Keratinocyte (primary cell): ENCODE measurements around the gene GJD2. TPM values are rescaled to one million over a fixed set of nuclear protein-coding genes. Genes with fewer than 3 reads are reported as not detected.

Experiments
- DNase-seq: peaks from one replicate; pipeline ENCODE4 v3.0.0-alpha.2; 2011; ENCODE audit warnings: low read depth, missing footprints, low spot score
- FAIRE-seq: peaks from 2 replicates; lab custom pipeline; 2011; peaks lifted over from hg19 to GRCh38; lab: Jason Lieb, UNC
- H2AFZ ChIP-seq: 2 replicates; pipeline ENCODE4 v1.6.0; 2012; ENCODE audit warnings: low read length, control low read depth, inconsistent platforms; ENCODE audit not compliant: control insufficient read depth
- H3K27ac ChIP-seq: 2 replicates; pipeline ENCODE4 v1.5.1; 2011; ENCODE audit warnings: low read length; ENCODE audit not compliant: control insufficient read depth, insufficient read depth
- H3K27me3 ChIP-seq: 3 replicates; pipeline ENCODE4 v1.6.0; 2011; ENCODE audit warnings: low read length; ENCODE audit not compliant: control insufficient read depth, insufficient read depth; ENCODE audit errors: extremely low read depth
- H3K36me3 ChIP-seq, 2 experiments: 2 replicates in 1 of 2; 3 replicates in 1 of 2; pipeline ENCODE4 v1.5.1; 2011; ENCODE audit warnings: low read length in 2 of 2, mild to moderate bottlenecking in 1 of 2; ENCODE audit not compliant: control insufficient read depth in 2 of 2, insufficient read depth in 2 of 2; ENCODE audit errors: extremely low read depth in 1 of 2
- H3K4me1 ChIP-seq: 3 replicates; pipeline ENCODE4 v1.5.1; 2011; ENCODE audit warnings: low read length; ENCODE audit not compliant: control insufficient read depth, insufficient read depth; ENCODE audit errors: extremely low read depth
- H3K4me2 ChIP-seq: 3 replicates; pipeline ENCODE4 v1.6.0; 2011; ENCODE audit warnings: low read depth, low read length; ENCODE audit not compliant: control insufficient read depth, insufficient read depth; ENCODE audit errors: extremely low read depth
- H3K4me3 ChIP-seq, 3 experiments: fragments of 200-600 bp in 1 of 3; sonication (generic) in 1 of 3; 2 replicates in 2 of 3; 3 replicates in 1 of 3; pipeline ENCODE4 v1.5.1; 2011 to 2016; ENCODE audit warnings: low read length in 3 of 3, mild to moderate bottlenecking in 3 of 3, control low read depth in 2 of 3, inconsistent platforms in 1 of 3, low read depth in 1 of 3, mixed read lengths in 1 of 3, mixed run types in 1 of 3, moderate library complexity in 1 of 3; ENCODE audit not compliant: control insufficient read depth in 2 of 3, insufficient read depth in 2 of 3; ENCODE audit errors: extremely low read depth in 1 of 3
- H3K79me2 ChIP-seq: 2 replicates; pipeline ENCODE4 v1.6.0; 2012; ENCODE audit warnings: low read length; ENCODE audit not compliant: control insufficient read depth, insufficient read depth
- H3K9ac ChIP-seq: 3 replicates; pipeline ENCODE4 v1.6.0; 2011; ENCODE audit warnings: low read length; ENCODE audit not compliant: control insufficient read depth, insufficient read depth; ENCODE audit errors: extremely low read depth
- H3K9me1 ChIP-seq: 3 replicates; pipeline ENCODE4 v1.6.0; 2011; ENCODE audit warnings: low read length; ENCODE audit not compliant: control insufficient read depth, insufficient read depth; ENCODE audit errors: extremely low read depth
- H3K9me3 ChIP-seq: 2 replicates; pipeline ENCODE4 v1.5.1; 2012; ENCODE audit warnings: low read depth, low read length; ENCODE audit not compliant: control insufficient read depth
- H4K20me1 ChIP-seq: 3 replicates; pipeline ENCODE4 v1.6.0; 2011; ENCODE audit warnings: low read length; ENCODE audit not compliant: control insufficient read depth, insufficient read depth; ENCODE audit errors: extremely low read depth
- EZH2 ChIP-seq: IDR thresholded peaks from one replicate; pipeline ENCODE4 v1.6.1; 2012; ENCODE audit warnings: inconsistent platforms, mild to moderate bottlenecking, low read length, moderate library complexity
- dilution Hi-C: fragments of 300-500 bp; cut with MboI; formaldehyde crosslinking; loops from one replicate; pipeline ENCODE4 v1.7.0; 2020; ENCODE audit warnings: low sequenced_read_pairs; ENCODE audit not compliant: extremely low pct_ligation_motif_present
- polyA plus RNA-seq, 5 experiments: library from polyadenylated mRNA; depleted of rRNA in 3 of 5; stranded (reverse) in 3 of 5; stranded (forward) in 1 of 5; unstranded in 1 of 5; fragments of >200 nt; gene quantifications; 1 replicate in 1 of 5; 2 replicates in 3 of 5; 3 replicates in 1 of 5; pipeline versions ENCODE4 v1.2.1 to v1.2.3, GENCODE V29; 2011 to 2012; ENCODE audit warnings: missing spikeins in 2 of 5, low read depth in 1 of 5, low replicate concordance in 1 of 5
- TF ChIP-seq, protein P1 (sequence below), 3 experiments: IDR thresholded peaks in 1 of 3; conservative IDR thresholded peaks in 1 of 3; optimal IDR thresholded peaks in 1 of 3; 2 replicates in 2 of 3; 3 replicates in 1 of 3; pipeline versions ENCODE3 to v1.5.1; 2011; ENCODE audit warnings: low read length in 3 of 3, mild to moderate bottlenecking in 3 of 3, moderate library complexity in 2 of 3, control low read depth in 1 of 3, inconsistent platforms in 1 of 3; ENCODE audit not compliant: insufficient read depth in 2 of 3; ENCODE audit errors: extremely low read depth in 1 of 3

GJD2 gene
- polyA plus RNA-seq, 1 donor (not counting 4 experiments of a cell fraction or from before 2014, with no cell fraction given) = not detected

DNA sequence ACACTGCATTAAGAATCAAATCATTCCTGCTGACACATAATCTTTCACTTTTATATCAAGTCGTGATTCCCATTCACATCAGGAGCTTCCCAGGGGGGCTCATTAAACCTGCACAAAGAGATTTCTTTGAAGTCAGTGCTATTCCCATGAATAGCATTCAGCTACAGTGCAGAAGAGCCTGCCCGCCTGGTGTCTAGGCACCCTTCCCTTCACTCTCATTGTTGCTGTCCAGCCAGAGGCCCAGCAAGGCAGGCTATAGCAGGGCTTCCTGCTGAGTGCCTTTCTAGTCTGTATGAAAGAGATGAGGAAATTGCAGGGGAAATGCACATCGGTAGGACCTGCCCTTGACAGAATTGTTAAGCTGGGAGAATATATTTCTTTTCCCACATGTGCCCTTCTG lies 4.5 kb upstream of the GJD2 start:
- Histone ChIP-seq H3K9ac (no peak overlapping the region), H3K4me3 (no peak overlapping the region), H3K79me2 (no peaks in the 10 kb centered on the region), H3K4me1 (no peaks in the 10 kb centered on the region), H3K27me3 (peaks cover 34% of the 10 kb centered on the region), H3K4me2 (no peak overlapping the region), H3K36me3 (no peaks in the 10 kb centered on the region), H3K9me1 (no peaks in the 10 kb centered on the region), H2AFZ (no peak overlapping the region), H4K20me1 (no peaks in the 10 kb centered on the region), H3K9me3 (no peaks in the 10 kb centered on the region), H3K27ac (no peak overlapping the region)
- no peak for FAIRE-seq
- no peak for DNase-seq
- TF ChIP-seq, protein P1, sequence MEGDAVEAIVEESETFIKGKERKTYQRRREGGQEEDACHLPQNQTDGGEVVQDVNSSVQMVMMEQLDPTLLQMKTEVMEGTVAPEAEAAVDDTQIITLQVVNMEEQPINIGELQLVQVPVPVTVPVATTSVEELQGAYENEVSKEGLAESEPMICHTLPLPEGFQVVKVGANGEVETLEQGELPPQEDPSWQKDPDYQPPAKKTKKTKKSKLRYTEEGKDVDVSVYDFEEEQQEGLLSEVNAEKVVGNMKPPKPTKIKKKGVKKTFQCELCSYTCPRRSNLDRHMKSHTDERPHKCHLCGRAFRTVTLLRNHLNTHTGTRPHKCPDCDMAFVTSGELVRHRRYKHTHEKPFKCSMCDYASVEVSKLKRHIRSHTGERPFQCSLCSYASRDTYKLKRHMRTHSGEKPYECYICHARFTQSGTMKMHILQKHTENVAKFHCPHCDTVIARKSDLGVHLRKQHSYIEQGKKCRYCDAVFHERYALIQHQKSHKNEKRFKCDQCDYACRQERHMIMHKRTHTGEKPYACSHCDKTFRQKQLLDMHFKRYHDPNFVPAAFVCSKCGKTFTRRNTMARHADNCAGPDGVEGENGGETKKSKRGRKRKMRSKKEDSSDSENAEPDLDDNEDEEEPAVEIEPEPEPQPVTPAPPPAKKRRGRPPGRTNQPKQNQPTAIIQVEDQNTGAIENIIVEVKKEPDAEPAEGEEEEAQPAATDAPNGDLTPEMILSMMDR (optimal IDR thresholded peaks at IDR 0.05 in 1 of 3, IDR thresholded peaks at IDR 0.05 in 1 of 3, conservative IDR thresholded peaks at IDR 0.05 in 1 of 3; ENCODE audit: extremely low read depth in 1 of 3, insufficient read depth in 2 of 3, low read length in 3 of 3) = no peak
- no peak for TF ChIP-seq EZH2
- dilution Hi-C loops = no loop called here

DNA sequence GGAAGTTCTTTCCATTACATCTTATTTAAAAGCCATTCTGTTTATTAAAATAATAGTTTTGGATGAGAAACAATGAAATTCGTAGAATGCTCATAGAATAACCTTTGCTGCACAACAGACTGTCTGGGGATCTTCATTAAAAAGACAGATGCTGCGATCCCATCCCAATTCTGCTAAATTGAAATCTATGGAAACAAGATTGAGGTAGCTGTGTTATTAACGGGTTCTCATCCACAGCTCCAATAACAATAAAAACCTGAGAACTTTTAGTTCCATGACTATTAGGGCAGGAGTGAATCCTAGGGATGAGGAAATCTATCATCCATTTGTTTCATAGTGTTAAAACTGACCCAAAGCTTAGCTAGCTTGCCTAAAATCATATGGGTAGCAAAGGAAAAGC lies 2.5 kb upstream of the GJD2 start:
- Histone ChIP-seq H3K4me2 (no peak overlapping the region), H3K9ac (no peak overlapping the region), H2AFZ (no peak overlapping the region), H4K20me1 (no peaks in the 10 kb centered on the region), H3K79me2 (no peaks in the 10 kb centered on the region), H3K9me3 (no peaks in the 10 kb centered on the region), H3K27ac (no peak overlapping the region), H3K27me3 (peaks cover 40% of the 10 kb centered on the region), H3K4me1 (no peaks in the 10 kb centered on the region), H3K9me1 (no peaks in the 10 kb centered on the region), H3K36me3 (no peaks in the 10 kb centered on the region), H3K4me3 (no peak overlapping the region)
- FAIRE-seq = no peak
- TF ChIP-seq, protein P1 (optimal IDR thresholded peaks at IDR 0.05 in 1 of 3, IDR thresholded peaks at IDR 0.05 in 1 of 3, conservative IDR thresholded peaks at IDR 0.05 in 1 of 3; ENCODE audit: extremely low read depth in 1 of 3, insufficient read depth in 2 of 3, low read length in 3 of 3) = no peak
- no peak for TF ChIP-seq EZH2
- dilution Hi-C loops = no loop called here
- no peak for DNase-seq
